ENCODE measurements around the gene PMS1.

GRCh38 chr2:189913821-189914220 lies 129.6 kb downstream of the PMS1 start:
- TF ChIP-seq EZH2 (IDR thresholded peaks at IDR 0.05; ENCODE audit: borderline replicate concordance, low read length): no peak
- TF ChIP-seq, protein P1, sequence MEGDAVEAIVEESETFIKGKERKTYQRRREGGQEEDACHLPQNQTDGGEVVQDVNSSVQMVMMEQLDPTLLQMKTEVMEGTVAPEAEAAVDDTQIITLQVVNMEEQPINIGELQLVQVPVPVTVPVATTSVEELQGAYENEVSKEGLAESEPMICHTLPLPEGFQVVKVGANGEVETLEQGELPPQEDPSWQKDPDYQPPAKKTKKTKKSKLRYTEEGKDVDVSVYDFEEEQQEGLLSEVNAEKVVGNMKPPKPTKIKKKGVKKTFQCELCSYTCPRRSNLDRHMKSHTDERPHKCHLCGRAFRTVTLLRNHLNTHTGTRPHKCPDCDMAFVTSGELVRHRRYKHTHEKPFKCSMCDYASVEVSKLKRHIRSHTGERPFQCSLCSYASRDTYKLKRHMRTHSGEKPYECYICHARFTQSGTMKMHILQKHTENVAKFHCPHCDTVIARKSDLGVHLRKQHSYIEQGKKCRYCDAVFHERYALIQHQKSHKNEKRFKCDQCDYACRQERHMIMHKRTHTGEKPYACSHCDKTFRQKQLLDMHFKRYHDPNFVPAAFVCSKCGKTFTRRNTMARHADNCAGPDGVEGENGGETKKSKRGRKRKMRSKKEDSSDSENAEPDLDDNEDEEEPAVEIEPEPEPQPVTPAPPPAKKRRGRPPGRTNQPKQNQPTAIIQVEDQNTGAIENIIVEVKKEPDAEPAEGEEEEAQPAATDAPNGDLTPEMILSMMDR (IDR thresholded peaks at IDR 0.05; ENCODE audit: low read length): no peak

Measured in OCI-LY1 (cell line).